Nephron progenitor cell (in vitro differentiated cells): ENCODE data around the gene LDHAL6B.

Source experiments
- DNase-seq: peaks from one replicate; pipeline ENCODE4 v3.0.0; 2021
- H3K27ac Mint-ChIP-seq: 2 replicates; pipeline ENCODE4 v1.8.0; 2021; ENCODE audit warnings: mild to moderate bottlenecking, moderate library complexity, mixed read lengths
- H3K27me3 Mint-ChIP-seq: 2 replicates; pipeline ENCODE4 v1.8.0; 2021; ENCODE audit warnings: mild to moderate bottlenecking, low read depth, mixed read lengths; ENCODE audit not compliant: poor library complexity
- H3K36me3 Mint-ChIP-seq: 2 replicates; pipeline ENCODE4 v1.8.0; 2021; ENCODE audit warnings: low read depth, mixed read lengths
- H3K4me1 Mint-ChIP-seq: 2 replicates; pipeline ENCODE4 v1.8.0; 2021; ENCODE audit warnings: mixed read lengths
- H3K4me3 Mint-ChIP-seq: 2 replicates; pipeline ENCODE4 v1.8.0; 2021; ENCODE audit warnings: mild to moderate bottlenecking, moderate library complexity, mixed read lengths
- H3K9me3 Mint-ChIP-seq: 2 replicates; pipeline ENCODE4 v1.8.0; 2021; ENCODE audit warnings: mild to moderate bottlenecking, moderate library complexity, mixed read lengths
- TF ChIP-seq, protein P1 (sequence below): fragments of 200-600 bp; sonication (generic); IDR thresholded peaks from 2 replicates; pipeline ENCODE4 v1.5.0; 2021; ENCODE audit warnings: antibody characterized with exemption

The LDHAL6B gene

DNA sequence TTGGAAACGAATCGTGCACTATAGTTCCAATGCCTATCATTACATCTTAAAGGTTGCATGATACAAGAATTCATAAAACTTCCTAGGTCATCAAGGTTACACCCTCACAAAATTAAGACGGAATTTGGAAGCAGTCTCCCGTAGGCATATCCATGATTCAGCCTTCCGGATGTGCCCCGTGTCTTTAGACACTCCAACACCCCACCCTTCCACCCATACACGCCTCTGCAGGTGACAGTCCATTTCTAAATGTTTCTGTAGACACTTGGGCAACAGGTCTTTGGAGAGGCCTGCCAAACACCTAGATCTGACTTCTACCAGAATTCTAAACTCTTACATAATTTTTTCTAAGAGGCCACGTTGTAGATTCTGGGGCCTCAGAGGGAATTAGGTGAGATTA lies 49.8 kb downstream of the LDHAL6B start:
- Mint-ChIP-seq H3K9me3 (no peaks in the 10 kb centered on the region), H3K4me3 (no peak overlapping the region), H3K27ac (no peak overlapping the region), H3K27me3 (no peaks in the 10 kb centered on the region), H3K36me3 (peaks cover 10% of the 10 kb centered on the region), H3K4me1 (no peaks in the 10 kb centered on the region)
- no peak for DNase-seq
- TF ChIP-seq, protein P1, sequence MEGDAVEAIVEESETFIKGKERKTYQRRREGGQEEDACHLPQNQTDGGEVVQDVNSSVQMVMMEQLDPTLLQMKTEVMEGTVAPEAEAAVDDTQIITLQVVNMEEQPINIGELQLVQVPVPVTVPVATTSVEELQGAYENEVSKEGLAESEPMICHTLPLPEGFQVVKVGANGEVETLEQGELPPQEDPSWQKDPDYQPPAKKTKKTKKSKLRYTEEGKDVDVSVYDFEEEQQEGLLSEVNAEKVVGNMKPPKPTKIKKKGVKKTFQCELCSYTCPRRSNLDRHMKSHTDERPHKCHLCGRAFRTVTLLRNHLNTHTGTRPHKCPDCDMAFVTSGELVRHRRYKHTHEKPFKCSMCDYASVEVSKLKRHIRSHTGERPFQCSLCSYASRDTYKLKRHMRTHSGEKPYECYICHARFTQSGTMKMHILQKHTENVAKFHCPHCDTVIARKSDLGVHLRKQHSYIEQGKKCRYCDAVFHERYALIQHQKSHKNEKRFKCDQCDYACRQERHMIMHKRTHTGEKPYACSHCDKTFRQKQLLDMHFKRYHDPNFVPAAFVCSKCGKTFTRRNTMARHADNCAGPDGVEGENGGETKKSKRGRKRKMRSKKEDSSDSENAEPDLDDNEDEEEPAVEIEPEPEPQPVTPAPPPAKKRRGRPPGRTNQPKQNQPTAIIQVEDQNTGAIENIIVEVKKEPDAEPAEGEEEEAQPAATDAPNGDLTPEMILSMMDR = no peak

DNA sequence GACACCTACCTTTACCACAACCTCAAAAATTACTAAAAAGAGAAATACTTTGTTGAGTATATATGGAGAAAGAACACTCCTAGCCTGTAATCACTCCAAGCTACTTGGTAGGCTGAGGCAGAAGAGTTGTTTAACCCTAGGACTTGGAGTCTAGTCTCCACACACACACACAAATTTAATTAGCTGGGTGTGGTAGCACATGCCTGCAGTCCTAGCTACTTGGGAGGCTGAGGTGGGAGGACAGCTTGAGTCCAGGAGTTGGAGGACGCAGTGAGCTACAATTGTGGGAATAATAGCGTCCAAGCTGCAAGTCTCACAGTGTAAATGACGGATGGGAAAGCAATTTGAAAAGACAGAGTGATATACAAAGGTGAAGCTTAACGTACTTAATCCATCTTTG lies 50.5 kb downstream of the LDHAL6B start:
- Mint-ChIP-seq H3K9me3 (no peaks in the 10 kb centered on the region), H3K4me3 (no peak overlapping the region), H3K27me3 (no peaks in the 10 kb centered on the region), H3K27ac (no peak overlapping the region), H3K36me3 (peaks cover 10% of the 10 kb centered on the region), H3K4me1 (no peaks in the 10 kb centered on the region)
- TF ChIP-seq, protein P1 = no peak
- DNase-seq = no peak
